PFSK-1 (cell line): Measurements from ENCODE around the gene IQGAP2.

Experiments used
- POLR2AphosphoS5 ChIP-seq: IDR thresholded peaks from 2 replicates; pipeline ENCODE4 v1.6.1; 2012; ENCODE audit warnings: low read depth, mild to moderate bottlenecking, control low read depth, low read length, moderate library complexity
- SIN3A ChIP-seq: IDR thresholded peaks from 2 replicates; pipeline ENCODE4 v1.6.1; 2012; ENCODE audit warnings: mild to moderate bottlenecking, low read length, moderate library complexity, borderline replicate concordance; ENCODE audit not compliant: insufficient read depth
- TAF1 ChIP-seq: IDR thresholded peaks from 2 replicates; pipeline ENCODE4 v1.6.1; 2012; ENCODE audit warnings: low read length, control low read depth, borderline replicate concordance; ENCODE audit not compliant: insufficient read depth

GRCh38 chr5:76718880-76719279 is 315.8 kb downstream of the IQGAP2 start:
- TF ChIP-seq TAF1 (no peak), POLR2AphosphoS5 (no peak), SIN3A (no peak)
